Measurements from ENCODE around the gene CELF1. TPM values are rescaled to one million over a fixed set of nuclear protein-coding genes. Genes with fewer than 3 reads are reported as not detected.

Gene CELF1
- total RNA-seq, 4 donors from 2014 or later, result 87.3 to 144 (median 111) TPM

- TF ChIP-seq POLR2A (IDR thresholded peaks at IDR 0.05) (no peak), CTCF (IDR thresholded peaks at IDR 0.05) (no peak)
- H3K27me3 ChIP-seq, result no peaks in the 10 kb centered on the region
- intact Hi-C loops (cut with DNase I), result no loop called here
- no peak overlapping the region for H3K4me3 ChIP-seq (replicated peaks in 1 of 3)
- WGBS, 2 donors, result 73 to 79% methylated on average over 10 of the region's 10 CpGs
- H3K36me3 ChIP-seq, result no peaks in the 10 kb centered on the region
- peaks cover 3 to 27% of the 10 kb centered on the region in 2 donors for H3K4me1 ChIP-seq
- H3K27ac ChIP-seq, result no peak overlapping the region
- DNase-seq, result no peak
- no peaks in the 10 kb centered on the region for H3K9me3 ChIP-seq
Measured at GRCh38 chr11:47506795-47507562, 46.0 kb downstream of the CELF1 start.

GRCh38 chr11:47506373-47506772 lies 46.6 kb downstream of the CELF1 start:
- DNase-seq, result no peak
- Histone ChIP-seq H3K4me1 (peaks cover 3 to 23% of the 10 kb centered on the region in 2 donors), H3K27ac (no peak overlapping the region), H3K4me3 (replicated peaks in 1 of 3) (no peak overlapping the region), H3K36me3 (no peaks in the 10 kb centered on the region), H3K9me3 (no peaks in the 10 kb centered on the region), H3K27me3 (no peaks in the 10 kb centered on the region)
- intact Hi-C loops (cut with DNase I), result no loop called here
- WGBS, 2 donors, result 94 to 96% methylated on average over 8 of the region's 8 CpGs
- no peak for TF ChIP-seq POLR2A (IDR thresholded peaks at IDR 0.05)

- Histone ChIP-seq H3K4me1 (peaks cover 5 to 29% of the 10 kb centered on the region in 2 donors), H3K4me3 (replicated peaks in 1 of 3) (no peak overlapping the region), H3K36me3 (no peaks in the 10 kb centered on the region), H3K9me3 (no peaks in the 10 kb centered on the region), H3K27me3 (no peaks in the 10 kb centered on the region), H3K27ac (no peak overlapping the region)
- intact Hi-C loops (cut with DNase I), result no loop called here
- DNase-seq, result no peak
- TF ChIP-seq CTCF (IDR thresholded peaks at IDR 0.05) (no peak), POLR2A (IDR thresholded peaks at IDR 0.05) (no peak)
- 79 to 87% methylated on average over 1 of the region's 1 CpG for WGBS, 2 donors
Measured at GRCh38 chr11:47504910-47505309, 48.0 kb downstream of the CELF1 start.

GRCh38 chr11:47503227-47503626 lies 49.7 kb downstream of the CELF1 start:
- Histone ChIP-seq H3K4me1 (peaks cover 13 to 32% of the 10 kb centered on the region in 2 donors), H3K27ac (no peak overlapping the region), H3K36me3 (no peaks in the 10 kb centered on the region), H3K9me3 (no peaks in the 10 kb centered on the region), H3K4me3 (replicated peaks in 1 of 3) (no peak overlapping the region), H3K27me3 (no peaks in the 10 kb centered on the region)
- TF ChIP-seq POLR2A (IDR thresholded peaks at IDR 0.05) (no peak), CTCF (IDR thresholded peaks at IDR 0.05) (no peak)
- intact Hi-C loops (cut with DNase I), result no loop called here
- no peak for DNase-seq

GRCh38 chr11:47502767-47503166 lies 50.2 kb downstream of the CELF1 start:
- H3K36me3 ChIP-seq, result no peaks in the 10 kb centered on the region
- H3K9me3 ChIP-seq, result no peaks in the 10 kb centered on the region
- H3K4me3 ChIP-seq (replicated peaks in 1 of 3), result no peak overlapping the region
- H3K4me1 ChIP-seq, result peaks cover 13 to 30% of the 10 kb centered on the region in 2 donors
- WGBS, 2 donors, result 88% methylated on average over 3 of the region's 3 CpGs
- no peaks in the 10 kb centered on the region for H3K27me3 ChIP-seq
- TF ChIP-seq POLR2A (IDR thresholded peaks at IDR 0.05) (no peak), CTCF (IDR thresholded peaks at IDR 0.05) (no peak)
- intact Hi-C loops (cut with DNase I), result no loop called here
- H3K27ac ChIP-seq, result no peak overlapping the region
- no peak for DNase-seq

Data from thyroid gland (tissue), 4 donors.